ENCODE results near the gene RNF113B. TPM values are rescaled to one million over a fixed set of nuclear protein-coding genes. Genes with fewer than 3 reads are reported as not detected.

Gene RNF113B
- total and polyA plus RNA-seq, 2 experiments from 2014 or later, result 0.19 TPM; not detected in 1

DNA sequence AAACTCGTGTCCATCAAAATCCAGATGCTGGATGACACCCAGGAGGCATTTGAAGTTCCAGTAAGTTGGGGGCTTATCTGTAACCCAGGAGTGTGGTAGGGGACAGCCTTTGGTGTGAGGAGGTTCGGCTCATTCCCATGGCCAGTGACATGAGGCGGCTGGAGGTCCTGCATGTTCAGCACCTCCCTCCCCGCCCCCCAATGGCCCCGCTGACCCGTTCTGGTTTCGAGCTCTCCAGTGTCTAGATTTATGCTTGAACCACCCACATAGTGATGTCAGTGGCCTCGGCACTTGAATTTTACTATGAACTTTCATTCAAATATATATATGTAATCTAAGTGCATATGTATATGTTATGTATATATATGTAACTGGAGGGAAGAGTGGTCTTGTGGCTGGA is 36.3 kb upstream of the RNF113B start:
- TF ChIP-seq NANOG (IDR thresholded peaks at IDR 0.05; ENCODE audit: borderline replicate concordance) (no peak), JUNB (IDR thresholded peaks at IDR 0.05; ENCODE audit: unreplicated experiment) (no peak), EZH2phosphoT487 (IDR thresholded peaks at IDR 0.05; ENCODE audit: unreplicated experiment) (no peak), ZNF331 (CRISPR knock-in tag; IDR thresholded peaks at IDR 0.05; ENCODE audit: low read depth) (no peak), POLR2AphosphoS5 (IDR thresholded peaks at IDR 0.05; ENCODE audit: low read depth) (no peak), CREB1 (CRISPR knock-in tag; IDR thresholded peaks at IDR 0.05; ENCODE audit: low read depth) (no peak), EZH2 (IDR thresholded peaks at IDR 0.05; ENCODE audit: low read depth, unreplicated experiment) (no peak), STAT1 (IDR thresholded peaks at IDR 0.05; ENCODE audit: unreplicated experiment) (no peak), ZNF114 (CRISPR knock-in tag; IDR thresholded peaks at IDR 0.05) (no peak)
- TF ChIP-seq, protein P1, sequence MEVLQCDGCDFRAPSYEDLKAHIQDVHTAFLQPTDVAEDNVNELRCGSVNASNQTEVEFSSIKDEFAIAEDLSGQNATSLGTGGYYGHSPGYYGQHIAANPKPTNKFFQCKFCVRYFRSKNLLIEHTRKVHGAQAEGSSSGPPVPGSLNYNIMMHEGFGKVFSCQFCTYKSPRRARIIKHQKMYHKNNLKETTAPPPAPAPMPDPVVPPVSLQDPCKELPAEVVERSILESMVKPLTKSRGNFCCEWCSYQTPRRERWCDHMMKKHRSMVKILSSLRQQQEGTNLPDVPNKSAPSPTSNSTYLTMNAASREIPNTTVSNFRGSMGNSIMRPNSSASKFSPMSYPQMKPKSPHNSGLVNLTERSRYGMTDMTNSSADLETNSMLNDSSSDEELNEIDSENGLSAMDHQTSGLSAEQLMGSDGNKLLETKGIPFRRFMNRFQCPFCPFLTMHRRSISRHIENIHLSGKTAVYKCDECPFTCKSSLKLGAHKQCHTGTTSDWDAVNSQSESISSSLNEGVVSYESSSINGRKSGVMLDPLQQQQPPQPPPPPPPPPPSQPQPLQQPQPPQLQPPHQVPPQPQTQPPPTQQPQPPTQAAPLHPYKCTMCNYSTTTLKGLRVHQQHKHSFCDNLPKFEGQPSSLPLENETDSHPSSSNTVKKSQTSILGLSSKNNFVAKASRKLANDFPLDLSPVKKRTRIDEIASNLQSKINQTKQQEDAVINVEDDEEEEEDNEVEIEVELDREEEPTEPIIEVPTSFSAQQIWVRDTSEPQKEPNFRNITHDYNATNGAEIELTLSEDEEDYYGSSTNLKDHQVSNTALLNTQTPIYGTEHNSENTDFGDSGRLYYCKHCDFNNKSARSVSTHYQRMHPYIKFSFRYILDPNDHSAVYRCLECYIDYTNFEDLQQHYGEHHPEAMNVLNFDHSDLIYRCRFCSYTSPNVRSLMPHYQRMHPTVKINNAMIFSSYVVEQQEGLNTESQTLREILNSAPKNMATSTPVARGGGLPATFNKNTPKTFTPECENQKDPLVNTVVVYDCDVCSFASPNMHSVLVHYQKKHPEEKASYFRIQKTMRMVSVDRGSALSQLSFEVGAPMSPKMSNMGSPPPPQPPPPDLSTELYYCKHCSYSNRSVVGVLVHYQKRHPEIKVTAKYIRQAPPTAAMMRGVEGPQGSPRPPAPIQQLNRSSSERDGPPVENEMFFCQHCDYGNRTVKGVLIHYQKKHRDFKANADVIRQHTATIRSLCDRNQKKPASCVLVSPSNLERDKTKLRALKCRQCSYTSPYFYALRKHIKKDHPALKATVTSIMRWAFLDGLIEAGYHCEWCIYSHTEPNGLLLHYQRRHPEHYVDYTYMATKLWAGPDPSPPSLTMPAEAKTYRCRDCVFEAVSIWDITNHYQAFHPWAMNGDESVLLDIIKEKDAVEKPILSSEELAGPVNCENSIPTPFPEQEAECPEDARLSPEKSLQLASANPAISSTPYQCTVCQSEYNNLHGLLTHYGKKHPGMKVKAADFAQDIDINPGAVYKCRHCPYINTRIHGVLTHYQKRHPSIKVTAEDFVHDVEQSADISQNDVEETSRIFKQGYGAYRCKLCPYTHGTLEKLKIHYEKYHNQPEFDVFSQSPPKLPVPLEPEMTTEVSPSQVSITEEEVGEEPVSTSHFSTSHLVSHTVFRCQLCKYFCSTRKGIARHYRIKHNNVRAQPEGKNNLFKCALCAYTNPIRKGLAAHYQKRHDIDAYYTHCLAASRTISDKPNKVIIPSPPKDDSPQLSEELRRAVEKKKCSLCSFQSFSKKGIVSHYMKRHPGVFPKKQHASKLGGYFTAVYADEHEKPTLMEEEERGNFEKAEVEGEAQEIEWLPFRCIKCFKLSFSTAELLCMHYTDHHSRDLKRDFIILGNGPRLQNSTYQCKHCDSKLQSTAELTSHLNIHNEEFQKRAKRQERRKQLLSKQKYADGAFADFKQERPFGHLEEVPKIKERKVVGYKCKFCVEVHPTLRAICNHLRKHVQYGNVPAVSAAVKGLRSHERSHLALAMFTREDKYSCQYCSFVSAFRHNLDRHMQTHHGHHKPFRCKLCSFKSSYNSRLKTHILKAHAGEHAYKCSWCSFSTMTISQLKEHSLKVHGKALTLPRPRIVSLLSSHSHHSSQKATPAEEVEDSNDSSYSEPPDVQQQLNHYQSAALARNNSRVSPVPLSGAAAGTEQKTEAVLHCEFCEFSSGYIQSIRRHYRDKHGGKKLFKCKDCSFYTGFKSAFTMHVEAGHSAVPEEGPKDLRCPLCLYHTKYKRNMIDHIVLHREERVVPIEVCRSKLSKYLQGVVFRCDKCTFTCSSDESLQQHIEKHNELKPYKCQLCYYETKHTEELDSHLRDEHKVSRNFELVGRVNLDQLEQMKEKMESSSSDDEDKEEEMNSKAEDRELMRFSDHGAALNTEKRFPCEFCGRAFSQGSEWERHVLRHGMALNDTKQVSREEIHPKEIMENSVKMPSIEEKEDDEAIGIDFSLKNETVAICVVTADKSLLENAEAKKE (CRISPR knock-in tag; IDR thresholded peaks at IDR 0.05), result no peak
- TF ChIP-seq, protein P2, sequence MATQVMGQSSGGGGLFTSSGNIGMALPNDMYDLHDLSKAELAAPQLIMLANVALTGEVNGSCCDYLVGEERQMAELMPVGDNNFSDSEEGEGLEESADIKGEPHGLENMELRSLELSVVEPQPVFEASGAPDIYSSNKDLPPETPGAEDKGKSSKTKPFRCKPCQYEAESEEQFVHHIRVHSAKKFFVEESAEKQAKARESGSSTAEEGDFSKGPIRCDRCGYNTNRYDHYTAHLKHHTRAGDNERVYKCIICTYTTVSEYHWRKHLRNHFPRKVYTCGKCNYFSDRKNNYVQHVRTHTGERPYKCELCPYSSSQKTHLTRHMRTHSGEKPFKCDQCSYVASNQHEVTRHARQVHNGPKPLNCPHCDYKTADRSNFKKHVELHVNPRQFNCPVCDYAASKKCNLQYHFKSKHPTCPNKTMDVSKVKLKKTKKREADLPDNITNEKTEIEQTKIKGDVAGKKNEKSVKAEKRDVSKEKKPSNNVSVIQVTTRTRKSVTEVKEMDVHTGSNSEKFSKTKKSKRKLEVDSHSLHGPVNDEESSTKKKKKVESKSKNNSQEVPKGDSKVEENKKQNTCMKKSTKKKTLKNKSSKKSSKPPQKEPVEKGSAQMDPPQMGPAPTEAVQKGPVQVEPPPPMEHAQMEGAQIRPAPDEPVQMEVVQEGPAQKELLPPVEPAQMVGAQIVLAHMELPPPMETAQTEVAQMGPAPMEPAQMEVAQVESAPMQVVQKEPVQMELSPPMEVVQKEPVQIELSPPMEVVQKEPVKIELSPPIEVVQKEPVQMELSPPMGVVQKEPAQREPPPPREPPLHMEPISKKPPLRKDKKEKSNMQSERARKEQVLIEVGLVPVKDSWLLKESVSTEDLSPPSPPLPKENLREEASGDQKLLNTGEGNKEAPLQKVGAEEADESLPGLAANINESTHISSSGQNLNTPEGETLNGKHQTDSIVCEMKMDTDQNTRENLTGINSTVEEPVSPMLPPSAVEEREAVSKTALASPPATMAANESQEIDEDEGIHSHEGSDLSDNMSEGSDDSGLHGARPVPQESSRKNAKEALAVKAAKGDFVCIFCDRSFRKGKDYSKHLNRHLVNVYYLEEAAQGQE (IDR thresholded peaks at IDR 0.05; ENCODE audit: unreplicated experiment), result no peak
- TF ChIP-seq, protein P3, sequence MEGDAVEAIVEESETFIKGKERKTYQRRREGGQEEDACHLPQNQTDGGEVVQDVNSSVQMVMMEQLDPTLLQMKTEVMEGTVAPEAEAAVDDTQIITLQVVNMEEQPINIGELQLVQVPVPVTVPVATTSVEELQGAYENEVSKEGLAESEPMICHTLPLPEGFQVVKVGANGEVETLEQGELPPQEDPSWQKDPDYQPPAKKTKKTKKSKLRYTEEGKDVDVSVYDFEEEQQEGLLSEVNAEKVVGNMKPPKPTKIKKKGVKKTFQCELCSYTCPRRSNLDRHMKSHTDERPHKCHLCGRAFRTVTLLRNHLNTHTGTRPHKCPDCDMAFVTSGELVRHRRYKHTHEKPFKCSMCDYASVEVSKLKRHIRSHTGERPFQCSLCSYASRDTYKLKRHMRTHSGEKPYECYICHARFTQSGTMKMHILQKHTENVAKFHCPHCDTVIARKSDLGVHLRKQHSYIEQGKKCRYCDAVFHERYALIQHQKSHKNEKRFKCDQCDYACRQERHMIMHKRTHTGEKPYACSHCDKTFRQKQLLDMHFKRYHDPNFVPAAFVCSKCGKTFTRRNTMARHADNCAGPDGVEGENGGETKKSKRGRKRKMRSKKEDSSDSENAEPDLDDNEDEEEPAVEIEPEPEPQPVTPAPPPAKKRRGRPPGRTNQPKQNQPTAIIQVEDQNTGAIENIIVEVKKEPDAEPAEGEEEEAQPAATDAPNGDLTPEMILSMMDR (conservative IDR thresholded peaks at IDR 0.05; ENCODE audit: low read depth in 2 of 2), result no peak
- TF ChIP-seq, protein P4, sequence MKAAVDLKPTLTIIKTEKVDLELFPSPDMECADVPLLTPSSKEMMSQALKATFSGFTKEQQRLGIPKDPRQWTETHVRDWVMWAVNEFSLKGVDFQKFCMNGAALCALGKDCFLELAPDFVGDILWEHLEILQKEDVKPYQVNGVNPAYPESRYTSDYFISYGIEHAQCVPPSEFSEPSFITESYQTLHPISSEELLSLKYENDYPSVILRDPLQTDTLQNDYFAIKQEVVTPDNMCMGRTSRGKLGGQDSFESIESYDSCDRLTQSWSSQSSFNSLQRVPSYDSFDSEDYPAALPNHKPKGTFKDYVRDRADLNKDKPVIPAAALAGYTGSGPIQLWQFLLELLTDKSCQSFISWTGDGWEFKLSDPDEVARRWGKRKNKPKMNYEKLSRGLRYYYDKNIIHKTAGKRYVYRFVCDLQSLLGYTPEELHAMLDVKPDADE (IDR thresholded peaks at IDR 0.05), result no peak
- peaks cover 11% of the 10 kb centered on the region for H3K27me3 Mint-ChIP-seq (ENCODE audit: insufficient read depth, low read depth, poor library complexity)
- H3K27ac ChIP-seq (ENCODE audit: low read depth), result peak overlapping the region; percentile 55; the same call in 1 of the 2 replicates
- no peaks in the 10 kb centered on the region; the same call in 1 of the 2 replicates for H4K20me1 ChIP-seq (replicated peaks; ENCODE audit: insufficient read depth)
- H3K4me1 Mint-ChIP-seq, result peaks cover 37% of the 10 kb centered on the region
- peaks cover 68% of the 10 kb centered on the region for H3K79me2 ChIP-seq (replicated peaks; ENCODE audit: insufficient read depth)
- H3K4me1 ChIP-seq (ENCODE audit: insufficient read depth), result peaks cover 14% of the 10 kb centered on the region
- ATAC-seq (no peak), DNase-seq (ENCODE audit: low spot score) (no peak)
- H3K36me3 ChIP-seq (ENCODE audit: insufficient read depth), result peaks cover 6% of the 10 kb centered on the region; the same call in 1 of the 2 replicates
- no peak overlapping the region for H3K4me3 Mint-ChIP-seq
- H2AFZ ChIP-seq, result no peak overlapping the region
- peaks cover 31% of the 10 kb centered on the region for H3K9me3 Mint-ChIP-seq
- 0 out of 2 replicates have a peak, but pooled peaks cover 3% of the 10 kb centered on the region for H3F3A ChIP-seq (replicated peaks; ENCODE audit: low read depth)
- H3K27me3 ChIP-seq (ENCODE audit: insufficient read depth), result no peaks in the 10 kb centered on the region
- H3K4me2 ChIP-seq, result no peak overlapping the region
- no peaks in the 10 kb centered on the region for H3K9me2 ChIP-seq (ENCODE audit: insufficient read depth)
- H3K4me3 ChIP-seq, result no peak overlapping the region
- peaks cover 48% of the 10 kb centered on the region for H3K36me3 Mint-ChIP-seq (ENCODE audit: low read depth)
- peak overlapping the region; percentile 84; the same call in 1 of the 2 replicates for H3K27ac Mint-ChIP-seq
